ENCODE data around the gene TP63.
A peak's percentile ranks its signal among the peaks of the same experiment; 100 is the strongest.

TP63 gene

DNA sequence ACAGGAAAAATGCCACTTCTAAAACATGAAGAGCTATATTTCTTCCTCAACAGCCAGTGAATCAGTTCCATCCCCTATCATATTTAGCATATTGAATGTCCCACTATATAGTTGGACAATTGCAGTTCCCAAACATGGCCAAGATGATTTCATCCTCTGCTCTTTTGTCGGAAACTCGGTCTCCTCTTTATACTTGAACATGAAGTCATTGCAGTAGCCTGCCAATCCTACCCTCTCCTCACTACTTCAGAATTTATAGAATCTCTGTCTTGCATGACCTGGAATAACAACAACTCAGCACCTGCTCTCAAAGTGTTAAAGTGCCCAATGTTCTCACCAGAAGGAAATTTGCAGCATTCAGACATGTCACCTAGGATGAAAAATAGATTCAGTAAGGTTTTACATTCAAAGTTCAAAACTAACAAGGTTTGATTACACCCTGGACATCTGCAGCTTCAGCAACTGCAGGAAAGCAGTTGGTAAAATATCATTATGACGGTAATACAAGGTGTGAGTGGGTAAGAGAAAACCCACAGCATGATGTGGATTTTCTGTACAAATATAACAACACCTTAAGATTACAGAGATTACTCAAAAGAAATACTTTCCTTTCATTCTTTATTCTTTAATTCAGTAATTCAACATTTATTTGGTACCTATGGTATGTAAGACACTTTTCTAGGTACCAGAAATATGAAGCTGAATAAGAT, 52.5 kb downstream of the TP63 start:
- TF ChIP-seq, protein P1, sequence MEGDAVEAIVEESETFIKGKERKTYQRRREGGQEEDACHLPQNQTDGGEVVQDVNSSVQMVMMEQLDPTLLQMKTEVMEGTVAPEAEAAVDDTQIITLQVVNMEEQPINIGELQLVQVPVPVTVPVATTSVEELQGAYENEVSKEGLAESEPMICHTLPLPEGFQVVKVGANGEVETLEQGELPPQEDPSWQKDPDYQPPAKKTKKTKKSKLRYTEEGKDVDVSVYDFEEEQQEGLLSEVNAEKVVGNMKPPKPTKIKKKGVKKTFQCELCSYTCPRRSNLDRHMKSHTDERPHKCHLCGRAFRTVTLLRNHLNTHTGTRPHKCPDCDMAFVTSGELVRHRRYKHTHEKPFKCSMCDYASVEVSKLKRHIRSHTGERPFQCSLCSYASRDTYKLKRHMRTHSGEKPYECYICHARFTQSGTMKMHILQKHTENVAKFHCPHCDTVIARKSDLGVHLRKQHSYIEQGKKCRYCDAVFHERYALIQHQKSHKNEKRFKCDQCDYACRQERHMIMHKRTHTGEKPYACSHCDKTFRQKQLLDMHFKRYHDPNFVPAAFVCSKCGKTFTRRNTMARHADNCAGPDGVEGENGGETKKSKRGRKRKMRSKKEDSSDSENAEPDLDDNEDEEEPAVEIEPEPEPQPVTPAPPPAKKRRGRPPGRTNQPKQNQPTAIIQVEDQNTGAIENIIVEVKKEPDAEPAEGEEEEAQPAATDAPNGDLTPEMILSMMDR (IDR thresholded peaks at IDR 0.05; ENCODE audit: low read depth, low read length): no peak
- no peak for DNase-seq (ENCODE audit: extremely low read depth, low read depth)

DNA sequence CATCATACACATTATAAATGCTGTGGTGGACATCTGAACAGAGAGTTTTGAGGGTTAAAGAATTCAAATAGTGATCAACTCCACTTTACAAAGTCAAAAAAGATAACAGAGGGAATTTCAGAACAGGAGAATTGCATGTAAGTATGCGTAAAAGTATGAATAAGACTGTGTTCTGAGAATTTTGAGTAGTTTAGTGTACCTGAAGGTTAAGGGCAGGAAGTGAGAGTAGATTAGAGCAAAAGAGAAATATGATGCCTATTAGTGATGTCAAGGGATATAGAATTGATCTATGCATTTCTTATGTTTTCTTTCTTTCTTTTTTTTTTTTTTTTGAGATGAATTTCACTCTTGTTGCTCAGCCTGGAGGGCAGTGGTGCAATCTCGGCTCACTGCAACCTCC, 53.1 kb downstream of the TP63 start:
- no peak for DNase-seq (ENCODE audit: extremely low read depth, low read depth)

DNA sequence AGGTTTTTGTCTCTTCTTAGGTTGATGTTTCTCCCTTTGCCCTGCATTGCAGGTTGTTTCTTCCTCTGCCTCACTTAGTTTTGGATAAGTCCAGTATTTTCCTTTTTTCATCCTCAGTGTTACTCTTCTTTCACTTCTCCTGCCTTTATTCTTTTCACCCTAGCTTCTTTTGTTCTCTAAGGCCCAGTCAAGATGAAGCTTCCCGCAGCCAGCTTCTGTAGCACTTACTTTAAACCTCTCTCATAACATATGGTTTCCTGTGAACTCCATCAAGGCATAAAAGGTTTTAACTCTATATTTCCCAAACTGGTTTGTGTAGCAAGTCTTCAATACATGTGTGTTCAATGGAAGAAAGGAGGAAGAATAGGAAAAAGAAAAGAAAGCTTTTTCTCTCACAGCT, 54.1 kb downstream of the TP63 start:
- TF ChIP-seq, protein P1 (IDR thresholded peaks at IDR 0.05; ENCODE audit: low read depth, low read length): no peak
- no peak for DNase-seq (ENCODE audit: extremely low read depth, low read depth)

More for the DNA sequence above, 53.1 kb downstream of the TP63 start:
- TF ChIP-seq, protein P1 (IDR thresholded peaks at IDR 0.05; ENCODE audit: low read depth, low read length): no peak

DNA sequence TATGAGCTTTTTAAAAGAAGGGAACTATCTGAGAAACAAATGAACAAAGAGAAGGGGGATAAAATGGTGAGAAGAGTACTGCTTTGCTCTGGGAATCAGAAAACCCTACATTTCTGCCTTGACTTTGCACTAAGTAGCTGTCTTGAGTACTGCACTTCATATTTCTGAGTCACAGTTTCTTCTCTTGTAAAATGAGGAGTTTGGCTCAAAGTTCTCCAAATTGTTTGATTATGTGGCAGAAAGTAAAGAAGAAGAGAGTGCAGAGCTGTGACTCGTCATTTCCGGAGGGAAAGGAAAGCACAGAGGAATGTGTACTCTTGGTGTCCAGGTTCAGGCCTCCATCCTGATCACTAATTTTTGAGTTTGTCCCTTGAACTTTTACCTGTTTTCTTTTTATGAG, 54.7 kb downstream of the TP63 start:
- DNase-seq (ENCODE audit: extremely low read depth, low read depth): peak; percentile 24
- TF ChIP-seq, protein P1 (IDR thresholded peaks at IDR 0.05; ENCODE audit: low read depth, low read length): no peak

DNA sequence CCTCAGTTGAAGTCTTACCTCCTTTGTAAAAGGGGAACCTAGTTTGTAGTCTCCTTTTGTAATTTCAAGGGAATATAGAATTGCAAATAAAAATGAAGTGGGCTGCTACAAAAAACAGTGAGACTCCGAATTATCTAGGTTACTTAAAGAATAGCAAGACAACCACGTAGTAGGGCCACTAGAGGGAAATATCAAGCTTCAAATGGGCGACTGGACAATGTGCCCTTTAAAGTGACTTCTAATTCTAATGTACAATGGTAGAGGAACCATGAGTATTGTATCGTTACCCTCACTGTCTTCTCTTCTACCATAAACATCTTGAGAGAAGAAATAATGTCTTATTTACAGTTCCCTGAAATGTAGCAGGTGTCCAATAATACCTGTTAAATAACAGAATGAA, 56.3 kb downstream of the TP63 start:
- TF ChIP-seq, protein P1 (IDR thresholded peaks at IDR 0.05; ENCODE audit: low read depth, low read length): no peak
- DNase-seq (ENCODE audit: extremely low read depth, low read depth): no peak

DNA sequence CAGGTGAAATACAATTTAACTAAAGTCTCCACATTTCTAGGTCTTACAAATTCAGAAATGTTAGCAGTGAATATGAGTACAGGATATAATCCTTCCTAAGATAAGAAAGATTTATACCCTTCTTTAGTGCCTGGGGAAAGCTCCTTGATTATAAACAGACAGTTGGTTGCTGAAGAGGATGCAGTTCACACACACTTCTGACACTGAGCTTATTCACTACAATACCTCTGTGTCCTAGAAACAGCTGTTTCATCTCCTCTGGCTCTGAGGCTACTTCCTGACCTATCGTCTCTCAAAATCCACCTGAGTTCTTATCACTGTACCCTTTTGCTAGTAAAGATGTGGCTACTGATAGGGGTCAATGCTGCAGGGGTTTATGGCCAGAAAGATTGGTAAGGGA, 57.1 kb downstream of the TP63 start:
- DNase-seq (ENCODE audit: extremely low read depth, low read depth): no peak
- TF ChIP-seq, protein P1 (IDR thresholded peaks at IDR 0.05; ENCODE audit: low read depth, low read length): no peak

DNA sequence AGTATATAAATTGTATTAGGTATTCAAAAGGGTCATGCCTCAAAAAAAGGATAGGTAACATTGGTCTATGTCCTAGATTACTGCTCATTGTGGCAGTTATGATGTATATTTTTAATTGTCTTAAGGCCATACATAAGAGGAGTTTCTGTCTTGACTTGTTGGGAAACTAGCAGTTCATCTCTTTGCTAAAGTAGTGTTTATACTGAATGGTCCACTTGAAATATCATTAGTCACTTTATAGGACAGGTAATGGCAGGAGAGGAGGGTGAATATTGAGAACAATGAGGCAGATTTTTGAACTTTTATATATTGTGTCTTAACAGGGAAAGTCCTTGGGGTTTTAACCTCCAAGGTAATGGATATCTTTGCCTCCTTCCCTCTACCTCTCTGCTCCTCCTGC, 58.4 kb downstream of the TP63 start:
- TF ChIP-seq, protein P1 (IDR thresholded peaks at IDR 0.05; ENCODE audit: low read depth, low read length): no peak
- DNase-seq (ENCODE audit: extremely low read depth, low read depth): no peak

All from AG09319 (cell line).